Mucosa of gallbladder (tissue), 1 donor: ENCODE measurements around the gene COLQ. TPM values are rescaled to one million over a fixed set of nuclear protein-coding genes. Genes with fewer than 3 reads are reported as not detected.
A peak's percentile ranks its signal among the peaks of the same experiment; 100 is the strongest.
"Not testable (repeated sequence)": the region's sequence is repeated elsewhere in the genome, so short reads cannot be mapped to it uniquely, and the experiment has no call there.

Experiments used
- DNase-seq: peaks from one replicate; pipeline ENCODE4 v3.0.0-alpha.2; 2020; ENCODE audit warnings: low spot score
- total RNA-seq: library from RNA; stranded (reverse); gene quantifications from one replicate; pipeline ENCODE4 v1.2.1, GENCODE V29; 2021
- donor health status: DM: no; HTN: no; CAD: no.

COLQ gene
- total RNA-seq, result 2.9 TPM

DNA sequence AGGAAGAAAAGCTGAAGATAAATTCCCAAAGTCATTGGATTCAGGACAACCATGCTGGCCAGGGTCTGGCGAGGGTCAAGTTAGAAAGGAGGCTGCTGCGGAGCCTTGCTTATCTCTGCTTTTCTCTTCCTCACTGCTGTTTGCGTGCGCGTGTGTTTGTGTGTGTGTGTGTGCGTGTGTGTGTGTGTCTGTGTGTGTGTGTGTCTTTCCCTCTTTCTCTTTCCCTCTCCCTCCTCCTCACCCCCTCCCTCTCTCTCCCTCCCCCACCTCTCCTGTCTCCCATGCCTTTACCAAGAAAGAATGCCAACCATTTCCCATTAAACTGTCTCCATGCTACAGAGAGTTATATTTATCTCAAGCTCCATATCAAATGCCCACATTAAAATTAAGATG lies at the start of gene COLQ:
COLQ (minus strand) TSS at position 134 of the 393 bp plus-strand sequence; CDS start at position 53, 81 bp downstream.
- no peak for DNase-seq

DNA sequence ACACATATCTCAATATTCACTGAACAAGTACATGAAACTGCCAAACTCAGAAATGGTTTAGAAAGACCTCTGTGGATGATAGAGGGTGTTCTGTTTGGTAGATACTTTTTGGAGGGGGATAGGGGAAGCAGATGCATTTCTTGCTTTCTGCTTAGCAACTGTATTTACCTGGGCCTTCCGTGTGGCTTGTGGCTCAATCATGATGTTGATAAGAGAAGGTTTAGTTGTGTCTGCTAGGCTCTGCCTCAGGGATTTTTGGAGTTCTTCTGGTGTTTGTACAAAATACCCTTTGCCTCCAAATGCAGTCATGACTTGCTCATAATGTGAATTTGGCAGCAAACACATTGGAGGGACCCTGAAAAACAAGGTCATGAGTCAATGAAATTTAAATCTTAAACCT lies 41.7 kb upstream of the COLQ start:
- no peak for DNase-seq

DNA sequence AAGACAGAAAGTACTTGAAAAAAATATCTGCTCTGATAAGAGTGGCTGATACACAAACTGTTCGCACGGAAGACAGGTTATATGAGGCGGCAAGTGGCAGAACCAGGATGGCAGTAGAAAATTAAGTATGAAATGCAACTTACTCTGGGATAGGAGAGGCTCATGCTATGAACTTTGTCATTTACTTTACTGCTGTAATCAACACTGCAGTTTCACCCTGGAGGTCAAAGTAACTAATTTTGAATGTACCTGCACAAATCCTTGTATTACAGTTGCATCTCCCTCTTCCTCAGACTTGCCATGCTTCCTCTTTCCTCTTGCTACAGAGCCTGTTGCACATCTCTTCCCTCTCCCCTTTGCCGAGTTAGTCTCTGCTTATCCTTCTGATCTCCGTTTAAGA lies 41.1 kb upstream of the COLQ start:
- no peak for DNase-seq

DNA sequence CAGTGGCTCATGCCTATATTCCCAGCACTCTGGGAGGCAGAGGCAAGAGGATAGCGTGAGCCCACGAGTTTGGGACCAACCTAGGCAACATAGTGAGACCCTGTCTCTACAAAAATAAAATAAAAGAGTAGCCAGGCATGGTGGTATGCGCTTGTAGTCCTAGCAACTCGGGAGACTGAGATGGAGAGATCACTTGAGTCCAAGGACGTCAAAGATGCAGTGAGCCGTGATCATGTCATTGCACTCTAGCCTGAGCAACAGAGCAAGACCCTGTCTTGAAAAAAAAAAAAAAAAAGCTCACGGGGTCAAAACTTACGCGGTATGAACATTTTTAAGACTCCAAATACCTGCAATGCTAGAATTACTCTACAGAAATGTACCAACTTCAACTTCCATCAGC lies 37.1 kb upstream of the COLQ start:
- DNase-seq, result no peak

DNA sequence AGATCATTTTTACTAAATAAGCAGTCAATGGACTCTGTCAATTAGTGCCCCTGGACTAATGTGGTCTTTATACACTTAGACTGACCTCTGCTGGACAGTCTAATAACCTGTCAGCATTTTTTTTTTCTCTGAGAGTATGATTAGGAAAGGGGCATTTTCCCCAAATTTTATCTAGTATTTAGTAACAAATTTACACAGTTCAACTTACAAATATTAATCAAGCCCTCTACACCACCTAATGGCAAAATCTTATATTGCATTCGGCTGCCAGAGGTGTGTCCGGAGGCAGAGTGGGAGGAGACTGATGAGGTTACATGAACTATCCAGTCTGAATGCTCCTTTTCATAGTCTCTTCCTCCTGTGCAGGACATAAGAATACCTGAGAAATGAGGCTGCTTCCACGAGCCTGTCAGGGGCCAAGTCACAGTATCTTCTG lies 36.0 kb upstream of the COLQ start:
- peak; percentile 71 for DNase-seq

DNA sequence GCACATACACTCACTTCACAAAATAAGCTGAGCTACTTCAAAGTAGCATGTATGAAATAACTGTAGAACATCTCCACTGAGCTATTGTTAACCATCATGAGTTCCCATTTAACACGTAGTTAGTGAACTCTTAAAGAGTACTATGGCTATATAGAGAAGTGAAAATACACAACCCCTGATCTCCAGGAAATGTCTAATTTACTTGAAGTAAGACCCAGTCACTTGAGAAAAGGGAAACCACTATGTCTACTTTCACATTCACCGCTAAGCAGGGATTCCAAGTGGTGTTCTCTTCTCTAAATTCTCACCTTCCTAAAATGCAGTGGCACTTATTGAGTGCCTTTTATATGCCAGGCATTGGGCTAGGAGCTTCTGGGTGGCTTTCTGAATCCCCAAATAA lies 35.0 kb upstream of the COLQ start:
- no peak for DNase-seq

DNA sequence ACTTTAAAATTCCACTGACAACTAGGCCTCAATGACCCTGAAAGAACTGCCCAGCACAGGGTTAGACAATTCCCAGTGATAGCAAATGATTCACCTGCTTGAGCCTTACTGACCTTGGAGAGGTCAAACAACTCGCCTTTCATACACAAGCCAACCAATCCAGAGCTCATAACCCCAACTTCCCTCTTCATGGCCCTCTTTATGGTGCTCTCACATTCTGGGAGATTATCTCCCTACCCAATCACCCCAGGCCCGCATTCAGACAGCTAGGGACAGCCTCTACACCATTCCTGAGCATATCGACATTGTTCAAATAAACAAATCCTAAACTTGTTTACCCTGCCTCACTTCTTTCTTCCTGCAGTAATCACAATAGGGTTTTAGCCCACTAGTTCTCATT lies 32.2 kb upstream of the COLQ start:
- no peak for DNase-seq

- DNase-seq, result no peak
Measured at GRCh38 chr3:15551902-15552301, 30.4 kb upstream of the COLQ start.

- no peak for DNase-seq
Measured at GRCh38 chr3:15549846-15550245, 28.3 kb upstream of the COLQ start.

DNA sequence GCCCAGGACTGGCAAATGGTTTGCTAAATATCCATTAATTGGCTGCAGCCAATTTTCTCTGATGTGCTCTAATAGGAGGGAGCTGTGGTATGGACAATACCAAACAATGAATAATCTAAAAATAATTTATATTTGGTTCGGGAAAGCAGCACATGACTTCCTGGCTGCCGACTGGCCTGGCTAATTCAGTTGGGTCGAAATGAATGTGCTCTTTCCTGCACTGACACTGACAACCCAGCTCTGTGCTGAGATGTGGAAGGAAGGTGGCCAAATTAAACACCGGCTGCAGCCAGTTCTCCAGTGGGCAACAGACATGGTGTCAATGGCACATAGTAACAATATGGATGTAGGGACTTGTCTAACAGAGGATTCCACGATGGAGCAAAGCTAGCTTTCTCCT lies 21.1 kb upstream of the COLQ start:
- no peak for DNase-seq

GRCh38 chr3:15541371-15541770 lies 19.9 kb upstream of the COLQ start:
- no peak for DNase-seq

GRCh38 chr3:15539066-15539465 lies 17.6 kb upstream of the COLQ start:
- DNase-seq, result no peak

- DNase-seq, result no peak
Measured at GRCh38 chr3:15538345-15538744, 16.8 kb upstream of the COLQ start.

DNA sequence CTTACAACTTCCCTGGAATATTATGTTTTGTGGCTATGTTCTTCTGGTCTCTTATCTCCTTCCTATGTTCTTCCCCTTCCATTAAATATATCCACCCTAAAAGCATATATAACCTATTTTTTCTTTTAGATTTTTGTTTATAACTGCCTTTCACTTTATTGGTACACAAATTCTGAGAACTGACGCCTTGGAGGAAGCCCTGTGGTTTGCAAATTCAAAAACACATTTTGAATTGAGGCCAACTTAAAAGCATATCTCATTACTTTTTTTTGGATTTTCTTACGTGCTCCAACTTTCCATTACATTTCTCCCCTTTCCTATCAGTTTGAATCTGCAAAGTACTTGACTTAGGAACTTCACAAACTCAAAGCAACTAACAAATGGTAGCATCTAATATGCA lies 15.3 kb upstream of the COLQ start:
- no peak for DNase-seq

DNA sequence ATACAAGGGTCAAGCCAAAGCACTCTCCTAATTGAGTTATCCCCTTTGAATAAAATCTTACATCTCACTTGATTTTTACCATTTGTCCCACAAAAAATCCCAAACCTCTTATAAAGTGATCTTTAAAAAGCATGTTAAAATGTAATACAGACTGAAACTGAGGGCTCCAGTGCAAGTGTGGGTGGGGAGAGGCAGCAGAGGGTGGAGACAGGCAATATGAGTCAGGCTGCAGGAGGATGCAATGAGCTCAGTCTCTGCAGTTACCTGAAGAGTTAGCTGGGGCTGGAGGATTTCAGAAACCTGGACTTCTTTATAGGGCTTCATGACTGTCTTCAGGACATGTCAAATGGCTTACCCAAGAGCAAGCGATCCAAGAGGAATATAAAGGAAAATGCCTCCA lies 14.2 kb upstream of the COLQ start:
- DNase-seq, result no peak

DNA sequence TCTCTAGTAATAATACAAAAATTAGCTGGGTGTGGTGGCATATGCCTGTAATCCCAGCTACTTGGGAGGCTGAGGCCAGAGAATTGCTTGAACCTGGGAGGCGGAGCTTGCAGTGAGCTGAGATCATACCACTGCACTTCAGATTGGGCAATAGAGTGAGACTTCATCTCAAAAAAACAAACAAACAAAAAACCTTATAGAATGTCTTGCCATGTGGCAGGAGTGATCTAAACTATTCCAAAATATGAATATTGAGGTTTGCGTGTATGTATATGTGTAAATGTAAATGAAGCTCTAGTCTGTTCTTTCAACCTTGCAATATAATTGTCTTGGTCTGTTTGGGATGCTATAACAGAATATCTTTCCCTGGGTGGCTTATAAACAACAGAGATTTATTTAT lies 11.1 kb upstream of the COLQ start:
- not testable (repeated sequence) for DNase-seq

DNA sequence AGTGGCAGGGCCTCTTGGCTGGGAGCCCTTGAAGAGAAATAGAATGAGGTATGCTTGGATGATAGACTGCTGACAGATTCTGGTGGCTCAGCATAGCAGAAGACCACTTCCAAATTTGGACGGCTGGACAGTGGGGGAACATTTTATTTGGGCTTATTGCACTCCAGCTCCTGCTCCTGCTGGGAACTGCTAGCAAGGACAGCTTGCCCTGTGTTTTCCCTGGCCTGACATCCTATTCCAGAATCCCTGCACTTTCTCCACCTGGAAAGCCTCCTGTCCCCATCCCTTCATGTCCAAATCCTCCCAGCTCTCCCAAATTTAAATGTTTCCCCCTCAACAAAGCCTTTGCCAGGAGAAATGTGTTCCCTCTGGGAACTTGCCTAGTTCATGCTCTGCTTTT lies 9.8 kb upstream of the COLQ start:
- no peak for DNase-seq

DNA sequence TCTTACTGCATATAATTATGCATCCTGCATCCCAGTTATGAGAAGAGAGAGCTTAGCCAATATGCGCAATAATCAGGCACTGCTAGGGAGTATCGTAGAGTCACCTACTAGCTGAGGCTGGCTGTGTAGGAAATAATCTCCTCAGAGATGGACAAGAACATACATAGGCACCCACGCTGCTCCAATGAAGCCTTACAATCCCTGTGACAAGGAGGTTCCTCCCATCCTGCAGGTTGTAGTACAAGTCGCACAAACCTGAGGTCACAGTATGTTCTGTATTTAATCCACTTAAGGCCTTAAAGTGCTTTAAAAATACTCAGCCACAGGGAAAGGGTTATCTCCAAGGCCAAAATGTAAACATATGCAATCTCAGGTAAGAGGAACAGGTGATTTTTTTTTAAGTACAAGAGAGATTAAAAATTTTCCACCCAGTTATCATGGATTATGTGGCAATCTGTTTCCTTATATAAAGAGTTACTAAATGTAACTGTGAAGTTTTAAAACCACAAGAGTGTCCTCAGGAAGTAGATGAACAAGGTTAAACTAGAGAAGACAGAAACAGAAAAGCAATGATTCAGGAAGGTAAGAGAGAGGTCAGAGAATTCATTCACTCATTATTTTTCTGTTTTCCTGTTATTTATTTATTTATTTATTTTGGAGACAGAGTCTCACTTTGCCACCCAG lies 7.5 kb upstream of the COLQ start:
- no peak for DNase-seq

GRCh38 chr3:15527031-15527459 lies 5.5 kb upstream of the COLQ start:
- no peak for DNase-seq

GRCh38 chr3:15525790-15526189 lies 4.3 kb upstream of the COLQ start:
- no peak for DNase-seq

GRCh38 chr3:15523660-15524417 lies 2.3 kb upstream of the COLQ start:
- no peak for DNase-seq

GRCh38 chr3:15522016-15522415 lies 510 bp upstream of the COLQ start:
- DNase-seq, result no peak

- DNase-seq, result no peak
Measured at GRCh38 chr3:15520804-15521572, 518 bp downstream of the COLQ start.
